OCI-M1 (cell line): Measurements from ENCODE around the gene R3HCC1L.
A peak's percentile ranks its signal among the peaks of the same experiment; 100 is the strongest.

ENCODE experiments used
- DNase-seq: peaks from one replicate; lab custom pipeline; 2025; lab: John Stamatoyannopoulos, UW

The R3HCC1L gene

GRCh38 chr10:98134431-98135221 lies at the start of gene R3HCC1L:
Gene R3HCC1L, plus strand, starts transcription at chr10:98134657. Its CDS starts 73,458 bp downstream, at chr10:98208115.
- DNase-seq, result peak; percentile 96

- DNase-seq, result no peak
These were observed 49.2 kb upstream of the R3HCC1L start for GRCh38 chr10:98085238-98085637.

- DNase-seq, result no peak
These were observed 47.4 kb upstream of the R3HCC1L start for GRCh38 chr10:98086837-98087708.

GRCh38 chr10:98088186-98088971 lies 46.1 kb upstream of the R3HCC1L start:
- no peak for DNase-seq

GRCh38 chr10:98090822-98091221 lies 43.6 kb upstream of the R3HCC1L start:
- peak; percentile 52 for DNase-seq

GRCh38 chr10:98096316-98096715 lies 38.1 kb upstream of the R3HCC1L start:
- DNase-seq, result no peak

GRCh38 chr10:98096731-98097130 lies 37.7 kb upstream of the R3HCC1L start:
- no peak for DNase-seq

- no peak for DNase-seq
These were observed 37.3 kb upstream of the R3HCC1L start for GRCh38 chr10:98097175-98097574.

GRCh38 chr10:98097616-98098015 lies 36.8 kb upstream of the R3HCC1L start:
- no peak for DNase-seq

GRCh38 chr10:98098247-98098646 lies 36.2 kb upstream of the R3HCC1L start:
- no peak for DNase-seq

- DNase-seq, result no peak
These were observed 34.0 kb upstream of the R3HCC1L start for GRCh38 chr10:98100476-98100875.

GRCh38 chr10:98101366-98101765 lies 33.1 kb upstream of the R3HCC1L start:
- no peak for DNase-seq

GRCh38 chr10:98104125-98104524 lies 30.3 kb upstream of the R3HCC1L start:
- DNase-seq, result no peak

- no peak for DNase-seq
These were observed 27.9 kb upstream of the R3HCC1L start for GRCh38 chr10:98106531-98106930.

- DNase-seq, result peak; percentile 31
These were observed 26.6 kb upstream of the R3HCC1L start for GRCh38 chr10:98107644-98108430.

GRCh38 chr10:98110356-98110755 lies 24.1 kb upstream of the R3HCC1L start:
- DNase-seq, result no peak

- DNase-seq, result no peak
These were observed 19.2 kb upstream of the R3HCC1L start for GRCh38 chr10:98115031-98115787.

- no peak for DNase-seq
These were observed 14.6 kb upstream of the R3HCC1L start for GRCh38 chr10:98119891-98120290.

GRCh38 chr10:98125940-98126631 lies 8.4 kb upstream of the R3HCC1L start:
- DNase-seq, result no peak

GRCh38 chr10:98128802-98129201 lies 5.7 kb upstream of the R3HCC1L start:
- no peak for DNase-seq
